Peyer's patch (tissue), 4 donors: Measurements from ENCODE around the gene SNAP25. TPM values are rescaled to one million over a fixed set of nuclear protein-coding genes. Genes with fewer than 3 reads are reported as not detected.

ENCODE experiments used
- DNase-seq, 3 donors: peaks; one replicate each; pipeline ENCODE4 v3.0.0-alpha.2; 2017 to 2019
- H3K27ac ChIP-seq, 4 donors: fragments of 200-600 bp; sonication (generic); one replicate each; pipeline ENCODE4 v1.5.1; 2016 to 2019
- H3K27me3 ChIP-seq, 2 donors: fragments of 200-600 bp; sonication (generic); one replicate each; pipeline ENCODE4 v1.5.1; 2019
- H3K36me3 ChIP-seq, 3 donors: fragments of 200-600 bp; sonication (generic); one replicate each; pipeline ENCODE4 v1.5.1; 2016 to 2019
- H3K4me1 ChIP-seq, 4 donors: fragments of 200-600 bp; sonication (generic); one replicate each; pipeline ENCODE4 v1.5.1; 2016 to 2019
- H3K4me3 ChIP-seq, 4 donors: fragments of 200-600 bp; sonication (generic); 1 replicate in 3 of 4; 2 replicates in 1 of 4; pipeline ENCODE4 v1.5.1; 2016 to 2019; ENCODE audit warnings: mild to moderate bottlenecking in 1 of 4
- H3K9me3 ChIP-seq, 4 donors: fragments of 200-600 bp; sonication (generic); one replicate each; pipeline ENCODE4 v1.5.1; 2016 to 2019; ENCODE audit warnings: mild to moderate bottlenecking in 1 of 4
- POLR2A ChIP-seq, 2 donors: fragments of 450-650 bp; IDR thresholded peaks; one replicate each; pipeline ENCODE4 v1.5.1; 2017; ENCODE audit warnings: antibody characterized with exemption in 2 of 2, mild to moderate bottlenecking in 2 of 2, moderate library complexity in 2 of 2
- total RNA-seq, 4 donors: library from RNA; depleted of rRNA; stranded (reverse); fragments of >200 nt; gene quantifications; one replicate each; pipeline ENCODE4 v1.1.0, GENCODE V29; 2016
- TF ChIP-seq, protein P1 (sequence below), 6 experiments: fragments of 450-650 bp in 4 of 6; fragments of 200-600 bp in 2 of 6; sonication (generic) in 1 of 6; IDR thresholded peaks; one replicate each; pipeline ENCODE4 v1.5.1; 2017 to 2019; ENCODE audit warnings: antibody characterized with exemption in 6 of 6, mild to moderate bottlenecking in 3 of 6, moderate library complexity in 1 of 6

Gene SNAP25
- total RNA-seq, 4 donors from 2014 or later, result 1.2 to 2.5 (median 1.6) TPM; not detected in 1

DNA sequence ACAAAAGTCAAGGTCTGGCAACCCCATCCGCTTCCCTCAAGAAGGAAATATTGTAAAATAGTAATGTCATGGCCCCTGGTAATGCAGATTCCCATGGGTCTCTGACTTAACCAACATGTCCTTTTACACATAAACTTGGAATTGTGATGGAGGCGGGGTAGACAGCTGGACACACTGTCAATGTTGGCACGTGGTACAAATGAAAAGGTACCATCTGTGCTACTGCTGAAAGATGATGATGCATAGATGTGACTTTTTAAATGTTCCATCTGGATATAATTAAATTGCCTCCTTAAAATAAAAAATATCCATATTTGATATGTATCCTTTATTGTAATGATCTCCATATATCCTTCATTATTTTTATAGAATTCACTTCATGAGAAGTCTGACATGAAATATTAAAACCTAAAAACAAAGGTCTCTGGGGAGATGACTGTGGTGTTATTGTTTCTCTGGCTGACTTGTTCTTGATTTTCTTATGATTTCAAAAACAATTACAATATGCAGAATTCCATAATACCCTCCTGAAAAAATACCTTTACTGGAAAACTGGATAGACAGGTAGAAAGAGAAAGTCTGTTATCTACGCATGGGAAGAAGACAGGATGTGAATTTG, 110.9 kb downstream of the SNAP25 start:
- H3K27ac ChIP-seq, result no peak overlapping the region
- H3K9me3 ChIP-seq, result no peaks in the 10 kb centered on the region
- DNase-seq, result no peak
- no peak overlapping the region for H3K4me3 ChIP-seq
- H3K36me3 ChIP-seq, result no peaks in the 10 kb centered on the region
- no peaks in the 10 kb centered on the region for H3K4me1 ChIP-seq
- no peak for TF ChIP-seq POLR2A (IDR thresholded peaks at IDR 0.05)
- TF ChIP-seq, protein P1, sequence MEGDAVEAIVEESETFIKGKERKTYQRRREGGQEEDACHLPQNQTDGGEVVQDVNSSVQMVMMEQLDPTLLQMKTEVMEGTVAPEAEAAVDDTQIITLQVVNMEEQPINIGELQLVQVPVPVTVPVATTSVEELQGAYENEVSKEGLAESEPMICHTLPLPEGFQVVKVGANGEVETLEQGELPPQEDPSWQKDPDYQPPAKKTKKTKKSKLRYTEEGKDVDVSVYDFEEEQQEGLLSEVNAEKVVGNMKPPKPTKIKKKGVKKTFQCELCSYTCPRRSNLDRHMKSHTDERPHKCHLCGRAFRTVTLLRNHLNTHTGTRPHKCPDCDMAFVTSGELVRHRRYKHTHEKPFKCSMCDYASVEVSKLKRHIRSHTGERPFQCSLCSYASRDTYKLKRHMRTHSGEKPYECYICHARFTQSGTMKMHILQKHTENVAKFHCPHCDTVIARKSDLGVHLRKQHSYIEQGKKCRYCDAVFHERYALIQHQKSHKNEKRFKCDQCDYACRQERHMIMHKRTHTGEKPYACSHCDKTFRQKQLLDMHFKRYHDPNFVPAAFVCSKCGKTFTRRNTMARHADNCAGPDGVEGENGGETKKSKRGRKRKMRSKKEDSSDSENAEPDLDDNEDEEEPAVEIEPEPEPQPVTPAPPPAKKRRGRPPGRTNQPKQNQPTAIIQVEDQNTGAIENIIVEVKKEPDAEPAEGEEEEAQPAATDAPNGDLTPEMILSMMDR (IDR thresholded peaks at IDR 0.05), result no peak
- no peaks in the 10 kb centered on the region for H3K27me3 ChIP-seq

DNA sequence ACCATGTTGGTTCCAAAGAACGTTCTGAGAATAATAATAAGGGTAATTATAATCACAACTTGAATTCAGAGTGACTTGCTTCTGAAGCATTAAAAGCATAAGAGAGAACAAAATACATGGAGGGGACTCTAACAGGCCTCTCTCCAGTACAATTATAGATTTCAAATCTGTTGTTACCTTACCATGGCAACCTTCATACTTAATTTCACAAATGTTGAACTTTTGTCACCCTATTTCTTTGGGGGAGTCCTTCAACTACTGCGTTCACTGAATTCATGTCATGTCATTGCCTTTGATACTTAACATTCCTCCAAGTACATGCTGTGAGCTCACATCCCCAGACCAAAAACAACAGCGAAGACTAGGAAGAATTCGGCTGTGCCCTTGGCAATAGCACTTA, 111.4 kb downstream of the SNAP25 start:
- Histone ChIP-seq H3K27me3 (no peaks in the 10 kb centered on the region), H3K36me3 (no peaks in the 10 kb centered on the region)
- no peak for TF ChIP-seq POLR2A (IDR thresholded peaks at IDR 0.05)
- TF ChIP-seq, protein P1 (IDR thresholded peaks at IDR 0.05), result no peak

DNA sequence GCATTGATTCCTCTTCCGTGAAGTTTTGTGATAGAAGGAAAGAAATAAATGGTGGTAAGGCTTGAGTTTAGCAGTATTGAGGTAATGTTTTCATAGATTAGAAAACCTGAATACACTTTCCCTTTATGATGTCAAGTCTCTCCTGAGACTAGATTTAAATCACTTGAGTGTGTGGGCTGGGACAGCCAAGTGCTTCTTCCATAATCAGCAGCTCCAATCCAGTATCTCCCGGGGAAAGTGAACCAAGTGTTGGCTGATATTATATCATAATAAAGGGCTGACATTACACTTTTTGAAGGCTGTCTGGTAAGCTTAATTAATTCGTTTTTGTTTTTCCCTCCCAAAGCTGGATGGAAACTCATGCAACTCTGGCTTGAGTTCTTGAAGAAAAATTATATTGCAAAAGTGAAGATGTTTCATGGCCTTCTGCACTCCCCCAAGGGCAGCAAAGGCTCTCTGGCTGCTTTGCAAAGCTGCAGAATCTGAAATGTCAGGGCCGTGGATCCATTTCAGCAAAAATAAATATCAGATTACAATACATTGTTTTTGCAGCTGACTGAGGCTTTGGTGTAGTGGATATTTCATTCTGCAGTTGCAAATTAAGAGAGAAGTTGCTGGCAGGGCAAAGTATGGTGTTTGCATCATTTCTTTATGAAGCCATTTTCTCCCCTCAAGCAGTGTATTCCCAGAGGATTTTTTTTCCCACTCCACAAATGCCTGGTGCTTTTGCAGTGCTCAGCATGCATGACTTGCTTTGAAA, 114.2 kb downstream of the SNAP25 start:
- no peak for DNase-seq
- TF ChIP-seq, protein P1 (IDR thresholded peaks at IDR 0.05), result no peak
- TF ChIP-seq POLR2A (IDR thresholded peaks at IDR 0.05), result no peak
- no peak overlapping the region for H3K4me3 ChIP-seq

More for the DNA sequence above, 111.4 kb downstream of the SNAP25 start:
- Histone ChIP-seq H3K4me3 (no peak overlapping the region), H3K4me1 (no peaks in the 10 kb centered on the region), H3K27ac (no peak overlapping the region), H3K9me3 (no peaks in the 10 kb centered on the region)
- no peak for DNase-seq

GRCh38 chr20:10336959-10337729, 118.5 kb downstream of the SNAP25 start:
- Histone ChIP-seq H3K27me3 (no peaks in the 10 kb centered on the region), H3K4me3 (no peak overlapping the region), H3K4me1 (no peaks in the 10 kb centered on the region), H3K27ac (no peak overlapping the region), H3K36me3 (no peaks in the 10 kb centered on the region), H3K9me3 (peaks cover 0 to 4% (median 0%) of the 10 kb centered on the region in 4 donors)
- no peak for TF ChIP-seq POLR2A (IDR thresholded peaks at IDR 0.05)
- TF ChIP-seq, protein P1 (IDR thresholded peaks at IDR 0.05), result no peak
- DNase-seq, result no peak

More for the DNA sequence above, 114.2 kb downstream of the SNAP25 start:
- no peaks in the 10 kb centered on the region for H3K9me3 ChIP-seq
- H3K27ac ChIP-seq, result no peak overlapping the region
- H3K36me3 ChIP-seq, result no peaks in the 10 kb centered on the region
- no peaks in the 10 kb centered on the region for H3K27me3 ChIP-seq
- no peaks in the 10 kb centered on the region for H3K4me1 ChIP-seq

DNA sequence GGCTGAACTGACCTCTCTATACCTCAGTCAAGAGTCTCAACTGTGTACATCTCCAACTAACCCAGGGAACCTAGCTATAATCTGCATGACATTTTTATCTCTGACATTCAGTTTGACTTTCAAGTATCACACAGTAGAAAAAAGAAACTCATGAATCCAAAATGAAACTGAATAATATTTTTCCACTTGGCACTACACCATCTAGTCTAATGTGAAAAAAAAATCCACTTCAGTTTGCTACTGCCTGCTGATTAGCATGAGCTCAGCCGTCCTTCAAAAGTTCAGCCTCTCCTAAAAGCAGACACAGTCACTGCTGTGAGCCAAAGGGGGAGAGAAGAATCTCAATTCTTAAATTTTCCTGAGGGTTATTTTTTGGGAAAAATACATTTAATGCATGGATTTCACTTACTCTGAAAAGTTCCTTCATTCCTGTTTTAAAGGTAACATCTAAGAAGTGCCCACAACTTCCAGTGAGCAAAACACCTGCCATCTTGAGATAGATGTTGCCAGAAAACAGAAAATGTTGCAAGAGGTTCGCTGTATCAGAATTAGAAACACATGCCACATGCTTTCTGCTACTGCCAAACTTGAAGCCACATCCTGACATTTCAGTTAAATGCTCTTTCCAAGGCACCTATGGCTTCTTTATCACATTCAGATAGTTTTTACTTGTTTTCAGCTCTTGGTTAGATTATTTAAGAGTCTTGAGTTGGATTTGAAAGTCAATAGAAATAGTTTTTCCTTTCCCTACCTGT, 120.0 kb downstream of the SNAP25 start:
- H3K4me3 ChIP-seq, result no peak overlapping the region
- H3K9me3 ChIP-seq, result peaks cover 0 to 4% (median 0%) of the 10 kb centered on the region in 4 donors
- H3K4me1 ChIP-seq, result no peaks in the 10 kb centered on the region
- no peak overlapping the region for H3K27ac ChIP-seq
- TF ChIP-seq, protein P1 (IDR thresholded peaks at IDR 0.05), result no peak
- H3K36me3 ChIP-seq, result no peaks in the 10 kb centered on the region
- no peaks in the 10 kb centered on the region for H3K27me3 ChIP-seq
- no peak for DNase-seq
